HG03139 (cell line): ENCODE measurements around the gene CAPG.
"Not testable (repeated sequence)": the region's sequence is repeated elsewhere in the genome, so short reads cannot be mapped to it uniquely, and the experiment has no call there.

Source experiments
- ATAC-seq: cut with Tn5 transposase; IDR thresholded peaks from one replicate; pipeline ENCODE4 v1.9.1; 2021; ENCODE audit not compliant: unreplicated experiment

CAPG gene

GRCh38 chr2:85367180-85367579 lies 43.0 kb downstream of the CAPG start:
- no peak for ATAC-seq

- not testable (repeated sequence) for ATAC-seq
Measured at GRCh38 chr2:85362653-85363387, 47.3 kb downstream of the CAPG start.

DNA sequence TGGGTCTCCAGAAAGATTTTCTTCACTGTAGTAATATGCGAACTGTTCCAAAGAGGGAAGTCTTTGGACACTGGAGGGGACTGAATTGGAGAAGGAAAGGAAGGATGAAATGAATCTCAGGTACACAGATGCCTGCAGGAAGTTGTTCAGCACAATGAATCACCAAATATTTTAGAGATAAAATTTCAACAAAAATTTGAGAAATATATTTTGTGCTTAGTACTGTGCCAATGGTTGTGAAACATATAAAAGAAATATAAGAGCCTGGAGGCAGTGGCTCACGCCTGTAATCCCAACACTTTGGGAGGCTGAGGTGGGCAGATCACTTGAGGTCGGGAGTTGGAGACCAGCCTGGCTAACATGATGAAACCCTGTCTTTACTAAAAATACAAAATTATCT lies 52.4 kb downstream of the CAPG start:
- ATAC-seq = no peak

GRCh38 chr2:85356186-85356585 lies 54.0 kb downstream of the CAPG start:
- ATAC-seq = no peak

- no peak for ATAC-seq
Measured at GRCh38 chr2:85355521-85355920, 54.6 kb downstream of the CAPG start.

- ATAC-seq = no peak
Measured at GRCh38 chr2:85355073-85355410, 55.1 kb downstream of the CAPG start.

GRCh38 chr2:85354286-85355072 lies 55.7 kb downstream of the CAPG start, which contains the start of the genes ELMOD3 and RETSAT:
Gene ELMOD3, plus strand, starts transcription at chr2:85354769. Its CDS starts 2,430 bp downstream, at chr2:85357199.
Gene RETSAT, minus strand, starts transcription at chr2:85354528. Its CDS starts 21 bp downstream, at chr2:85354507.
- peak; percentile 94 for ATAC-seq

- no peak for ATAC-seq
Measured at GRCh38 chr2:85353876-85354285, 56.3 kb downstream of the CAPG start.

DNA sequence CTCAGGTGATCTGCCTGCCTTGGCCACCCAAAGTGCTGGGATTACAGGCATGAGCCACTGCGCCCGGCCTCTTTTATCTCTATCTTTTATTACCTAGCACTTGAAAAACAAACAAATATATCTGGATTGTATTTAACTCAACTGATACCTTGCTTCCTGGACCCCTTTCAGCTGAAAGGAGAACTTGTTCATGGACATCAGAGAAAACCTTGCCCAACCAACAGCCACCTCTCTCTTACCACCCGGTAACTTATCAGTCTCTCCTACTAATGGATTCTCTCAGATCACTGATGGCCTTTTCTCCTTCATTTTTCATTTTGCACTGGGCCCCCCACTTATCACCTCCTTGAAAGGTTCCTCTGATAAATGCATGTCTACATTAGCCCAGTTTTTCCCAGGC lies 62.6 kb downstream of the CAPG start:
- ATAC-seq = no peak
